HepG2 (cell line): ENCODE data around the gene RAPGEFL1. TPM values are rescaled to one million over a fixed set of nuclear protein-coding genes. Genes with fewer than 3 reads are reported as not detected.

Experiments used
- DMTF1 ChIP-seq: sonication (generic); formaldehyde crosslinking; IDR thresholded peaks from 2 replicates; pipeline ENCODE4 v1.4.0; 2020; ENCODE audit warnings: mild to moderate bottlenecking, missing genetic modification reagents
- EZH2 ChIP-seq: conservative IDR thresholded peaks from 2 replicates; pipeline ENCODE4 v1.6.1; 2012; ENCODE audit warnings: mild to moderate bottlenecking, low read depth, low read length, moderate library complexity
- FOXP4 ChIP-seq: sonication (generic); formaldehyde crosslinking; IDR thresholded peaks from 2 replicates; pipeline ENCODE4 v1.4.0; 2020; ENCODE audit warnings: missing genetic modification reagents
- ISL2 ChIP-seq: sonication (generic); formaldehyde crosslinking; IDR thresholded peaks from 2 replicates; pipeline ENCODE4 v1.5.0; 2020; ENCODE audit warnings: missing genetic modification reagents
- PREB ChIP-seq: sonication (generic); formaldehyde crosslinking; IDR thresholded peaks from 2 replicates; pipeline ENCODE4 v1.4.0; 2020; ENCODE audit warnings: missing genetic modification reagents
- TGIF2 ChIP-seq: IDR thresholded peaks from 2 replicates; pipeline ENCODE4 v1.6.1; 2016; ENCODE audit warnings: control low read depth, missing compliant biosample characterization
- THAP9 ChIP-seq: sonication (generic); formaldehyde crosslinking; IDR thresholded peaks from 2 replicates; pipeline ENCODE4; 2020; ENCODE audit warnings: missing genetic modification reagents, mild to moderate bottlenecking, borderline replicate concordance
- TIGD3 ChIP-seq: sonication (generic); formaldehyde crosslinking; IDR thresholded peaks from 2 replicates; pipeline ENCODE4 v1.5.1; 2020; ENCODE audit warnings: mild to moderate bottlenecking, missing genetic modification reagents, borderline replicate concordance
- ZNF331 ChIP-seq: sonication (generic); formaldehyde crosslinking; IDR thresholded peaks from 2 replicates; pipeline ENCODE4 v1.4.0; 2020; ENCODE audit warnings: missing genetic modification reagents
- ZNF362 ChIP-seq: sonication (generic); formaldehyde crosslinking; IDR thresholded peaks from 2 replicates; pipeline ENCODE4 v1.4.0; 2020; ENCODE audit warnings: missing genetic modification reagents, mild to moderate bottlenecking, borderline replicate concordance
- ZNF761 ChIP-seq: sonication (generic); formaldehyde crosslinking; conservative IDR thresholded peaks from 2 replicates; pipeline ENCODE4 v1.4.0; 2020; ENCODE audit warnings: mild to moderate bottlenecking, missing genetic modification reagents
- polyA plus RNA-seq, 8 experiments: library from polyadenylated mRNA; depleted of rRNA in 3 of 8; stranded (reverse) in 7 of 8; unstranded in 1 of 8; fragments of >200 nt; fragmentation: Illumina TruSeq in 4 of 8; extraction: Trizol in 4 of 8; gene quantifications; 2 replicates each; pipeline versions ENCODE4 v1.2.1 to v1.2.3, GENCODE V29; 2011 to 2016; ENCODE audit warnings: low read depth in 4 of 8, missing spikeins in 1 of 8, mixed read lengths in 1 of 8; ENCODE audit not compliant: insufficient read depth in 1 of 8
- total RNA-seq, 5 experiments: library from RNA; depleted of rRNA; stranded (reverse); fragments of >200 nt; fragmentation: Illumina TruSeq; extraction: Trizol; gene quantifications; 2 replicates each; pipeline ENCODE4 v1.2.3, GENCODE V29; 2016; ENCODE audit warnings: low read depth in 1 of 5

RAPGEFL1 gene
- total and polyA plus RNA-seq, 2 of the 13 experiments (the other 11 are each of a cell fraction or from before 2014, with no cell fraction given): 4.5 to 7.8 TPM

- TF ChIP-seq PREB (no peak), ZNF362 (CRISPR knock-in tag) (peak; percentile 81; the same call in 1 of the 2 replicates), TIGD3 (CRISPR knock-in tag) (no peak), THAP9 (CRISPR knock-in tag) (no peak), ISL2 (CRISPR knock-in tag) (no peak), DMTF1 (CRISPR knock-in tag) (no peak), ZNF761 (CRISPR knock-in tag) (0 out of 2 replicates have a peak, but pooled peaks have one; percentile 50), TGIF2 (CRISPR knock-in tag) (0 out of 2 replicates have a peak, but pooled peaks have one; percentile 34), FOXP4 (CRISPR knock-in tag) (no peak), ZNF331 (CRISPR knock-in tag) (no peak), EZH2 (no peak)
Observed at GRCh38 chr17:40168262-40168832, 8.9 kb upstream of the RAPGEFL1 start (continued).
